ENCODE data around the gene PAX8.

PAX8 gene

GRCh38 chr2:113225263-113226259 lies 53.2 kb downstream of the PAX8 start:
- H3K27ac ChIP-seq = no peak overlapping the region

GRCh38 chr2:113224647-113225236 lies 54.0 kb downstream of the PAX8 start:
- no peak for DNase-seq (ENCODE audit: low spot score)
- TF ChIP-seq, protein P1, sequence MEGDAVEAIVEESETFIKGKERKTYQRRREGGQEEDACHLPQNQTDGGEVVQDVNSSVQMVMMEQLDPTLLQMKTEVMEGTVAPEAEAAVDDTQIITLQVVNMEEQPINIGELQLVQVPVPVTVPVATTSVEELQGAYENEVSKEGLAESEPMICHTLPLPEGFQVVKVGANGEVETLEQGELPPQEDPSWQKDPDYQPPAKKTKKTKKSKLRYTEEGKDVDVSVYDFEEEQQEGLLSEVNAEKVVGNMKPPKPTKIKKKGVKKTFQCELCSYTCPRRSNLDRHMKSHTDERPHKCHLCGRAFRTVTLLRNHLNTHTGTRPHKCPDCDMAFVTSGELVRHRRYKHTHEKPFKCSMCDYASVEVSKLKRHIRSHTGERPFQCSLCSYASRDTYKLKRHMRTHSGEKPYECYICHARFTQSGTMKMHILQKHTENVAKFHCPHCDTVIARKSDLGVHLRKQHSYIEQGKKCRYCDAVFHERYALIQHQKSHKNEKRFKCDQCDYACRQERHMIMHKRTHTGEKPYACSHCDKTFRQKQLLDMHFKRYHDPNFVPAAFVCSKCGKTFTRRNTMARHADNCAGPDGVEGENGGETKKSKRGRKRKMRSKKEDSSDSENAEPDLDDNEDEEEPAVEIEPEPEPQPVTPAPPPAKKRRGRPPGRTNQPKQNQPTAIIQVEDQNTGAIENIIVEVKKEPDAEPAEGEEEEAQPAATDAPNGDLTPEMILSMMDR (conservative IDR thresholded peaks at IDR 0.05; ENCODE audit: low read depth) = no peak
- CTCF ChIA-PET = interaction anchor here (0.7 kb wide), 1 partner anchor 902 kb away, joined by 4 read pairs; no protein-coding TSS in a partner anchor
- POLR2A ChIA-PET (ENCODE audit: low non-redundant PET) = no interaction called here
- H3K27ac ChIP-seq = no peak overlapping the region

More at GRCh38 chr2:113225263-113226259, 53.2 kb downstream of the PAX8 start:
- TF ChIP-seq, protein P1 (conservative IDR thresholded peaks at IDR 0.05; ENCODE audit: low read depth) = no peak
- ChIA-PET POLR2A (ENCODE audit: low non-redundant PET) (no interaction called here), CTCF (no interaction called here)
- DNase-seq (ENCODE audit: low spot score) = no peak

GRCh38 chr2:113223813-113224212 lies 54.9 kb downstream of the PAX8 start:
- TF ChIP-seq, protein P1 (conservative IDR thresholded peaks at IDR 0.05; ENCODE audit: low read depth) = no peak
- no peak overlapping the region for H3K27ac ChIP-seq
- DNase-seq (ENCODE audit: low spot score) = no peak
- ChIA-PET CTCF (no interaction called here), POLR2A (ENCODE audit: low non-redundant PET) (no interaction called here)

DNA sequence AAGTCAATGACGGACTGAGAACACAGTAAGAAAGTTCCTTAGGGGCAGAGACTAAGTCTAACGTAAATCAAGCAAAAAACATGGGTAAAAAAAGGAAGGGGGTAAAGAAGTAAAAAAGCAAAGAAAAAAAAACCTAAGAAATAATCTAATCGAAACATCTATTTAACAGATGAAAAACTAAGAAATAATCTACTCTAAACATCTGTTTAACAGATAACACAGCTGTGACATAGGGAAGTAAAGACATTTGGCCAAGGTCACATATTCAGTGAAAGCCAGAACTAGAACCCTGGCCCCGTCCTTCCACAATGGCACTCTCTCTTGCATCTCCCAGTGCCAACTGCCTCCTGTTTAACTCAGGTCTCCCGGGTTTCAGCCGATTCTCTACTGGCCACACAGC lies 56.9 kb downstream of the PAX8 start:
- ChIA-PET POLR2A (ENCODE audit: low non-redundant PET) (no interaction called here), CTCF (interaction anchor here (0.7 to 1.0 kb wide), 3 partner anchors 9 to 168 kb away, joined by 3 to 6 read pairs (median 3); no protein-coding TSS in a partner anchor)
- DNase-seq (ENCODE audit: low spot score) = no peak
- no peak overlapping the region for H3K27ac ChIP-seq
- TF ChIP-seq, protein P1 (conservative IDR thresholded peaks at IDR 0.05; ENCODE audit: low read depth) = no peak

GRCh38 chr2:113220970-113221708 lies 57.6 kb downstream of the PAX8 start:
- CTCF ChIA-PET = interaction anchor here (0.7 to 1.0 kb wide), 3 partner anchors 10 to 169 kb away, joined by 3 to 6 read pairs (median 3); no protein-coding TSS in a partner anchor
- POLR2A ChIA-PET (ENCODE audit: low non-redundant PET) = no interaction called here
- TF ChIP-seq, protein P1 (conservative IDR thresholded peaks at IDR 0.05; ENCODE audit: low read depth) = no peak
- H3K27ac ChIP-seq = no peak overlapping the region
- DNase-seq (ENCODE audit: low spot score) = no peak
